Amniotic stem cell (primary cell): ENCODE results near the gene LDLRAP1.
A peak's percentile ranks its signal among the peaks of the same experiment; 100 is the strongest.
"Not testable (repeated sequence)": the region's sequence is repeated elsewhere in the genome, so short reads cannot be mapped to it uniquely, and the experiment has no call there.

ENCODE experiments used
- DNase-seq: peaks from one replicate; lab custom pipeline; 2025; lab: John Stamatoyannopoulos, UW

Gene LDLRAP1

GRCh38 chr1:25577134-25577920 lies 33.9 kb downstream of the LDLRAP1 start:
- no peak for DNase-seq

- DNase-seq = no peak
Measured at GRCh38 chr1:25579292-25580252, 36.2 kb downstream of the LDLRAP1 start.

GRCh38 chr1:25580927-25581326 lies 37.5 kb downstream of the LDLRAP1 start:
- no peak for DNase-seq

GRCh38 chr1:25581764-25582163 lies 38.4 kb downstream of the LDLRAP1 start:
- DNase-seq = no peak

- no peak for DNase-seq
Measured at GRCh38 chr1:25583519-25584370, 40.3 kb downstream of the LDLRAP1 start.

- no peak for DNase-seq
Measured at GRCh38 chr1:25586181-25586588, 42.8 kb downstream of the LDLRAP1 start.

- DNase-seq = no peak
Measured at GRCh38 chr1:25587290-25587689, 43.9 kb downstream of the LDLRAP1 start.

- DNase-seq = not testable (repeated sequence)
Measured at GRCh38 chr1:25588224-25588623, 44.8 kb downstream of the LDLRAP1 start.

GRCh38 chr1:25588786-25589185 lies 45.4 kb downstream of the LDLRAP1 start:
- DNase-seq = not testable (repeated sequence)

GRCh38 chr1:25590096-25590824 lies 46.9 kb downstream of the LDLRAP1 start:
- no peak for DNase-seq

GRCh38 chr1:25593861-25594260 lies 50.5 kb downstream of the LDLRAP1 start:
- DNase-seq = no peak

- no peak for DNase-seq
Measured at GRCh38 chr1:25594971-25595370, 51.6 kb downstream of the LDLRAP1 start.

- not testable (repeated sequence) for DNase-seq
Measured at GRCh38 chr1:25596641-25597040, 53.2 kb downstream of the LDLRAP1 start.

GRCh38 chr1:25598879-25599278 lies 55.5 kb downstream of the LDLRAP1 start:
- no peak for DNase-seq

- DNase-seq = no peak
Measured at GRCh38 chr1:25599969-25600610, 56.7 kb downstream of the LDLRAP1 start.

- not testable (repeated sequence) for DNase-seq
Measured at GRCh38 chr1:25600971-25601699, 57.7 kb downstream of the LDLRAP1 start.

GRCh38 chr1:25603779-25604538 lies 60.6 kb downstream of the LDLRAP1 start:
- not testable (repeated sequence) for DNase-seq

- no peak for DNase-seq
Measured at GRCh38 chr1:25607123-25607522, 63.7 kb downstream of the LDLRAP1 start.

GRCh38 chr1:25608488-25609178 lies 65.2 kb downstream of the LDLRAP1 start:
- peak; percentile 63 for DNase-seq
